H1 (cell line): ENCODE data around the gene SCCPDH. TPM values are rescaled to one million over a fixed set of nuclear protein-coding genes. Genes with fewer than 3 reads are reported as not detected.

Experiments used
- CEBPB ChIP-seq: IDR thresholded peaks from 2 replicates; pipeline ENCODE4 v1.6.1; 2012; ENCODE audit warnings: low read depth, low read length
- CHD2 ChIP-seq: IDR thresholded peaks from 2 replicates; pipeline ENCODE4 v1.6.1; 2012; ENCODE audit warnings: low read length, improper control_type of control experiment
- CHD7 ChIP-seq: fragments of 300-600 bp; sonication (generic); IDR thresholded peaks from 2 replicates; pipeline ENCODE4 v1.7.1; 2012; ENCODE audit warnings: low read length, moderate library complexity, mild to moderate bottlenecking, inconsistent platforms; ENCODE audit not compliant: insufficient replicate concordance
- GTF2F1 ChIP-seq: IDR thresholded peaks from 2 replicates; pipeline ENCODE4 v1.6.1; 2012; ENCODE audit warnings: low read depth, low read length, improper control_type of control experiment, borderline replicate concordance
- PHF8 ChIP-seq: fragments of 200-600 bp; sonication (generic); conservative IDR thresholded peaks from 2 replicates; pipeline ENCODE4 v1.7.1; 2012; ENCODE audit warnings: low read depth, mild to moderate bottlenecking, inconsistent platforms, low read length, moderate library complexity
- polyA plus RNA-seq, 7 experiments: library from polyadenylated mRNA; depleted of rRNA in 3 of 7; stranded (reverse) in 5 of 7; unstranded in 2 of 7; fragments of >200 nt in 5 of 7; fragments of 200-250 nt in 2 of 7; gene quantifications; 1 replicate in 5 of 7; 2 replicates in 1 of 7; 4 replicates in 1 of 7; pipeline versions ENCODE4 v1.2.1 to v1.2.3, GENCODE V29; 2011 to 2013; ENCODE audit warnings: missing spikeins in 2 of 7, mixed read lengths in 2 of 7
- total RNA-seq: library from RNA; stranded (reverse); fragmentation: NEBNext Ultra II Directional; extraction: Animal tissue kit (Norgen Biotek cat#: 25700); gene quantifications from 2 replicates; pipeline ENCODE4 v1.2.1, GENCODE V29; 2021

Gene SCCPDH
- total and polyA plus RNA-seq, 2 of the 8 experiments (the other 6 are each of a cell fraction or from before 2014, with no cell fraction given) = 9.5 to 17.0 TPM

- TF ChIP-seq PHF8 = no peak
- no peak for TF ChIP-seq CHD2
- no peak for TF ChIP-seq CHD7
- TF ChIP-seq CEBPB = no peak
- no peak for TF ChIP-seq GTF2F1
Measured at GRCh38 chr1:246795906-246796694, 71.9 kb downstream of the SCCPDH start (continued).
